Smooth muscle cell (in vitro differentiated cells): Measurements from ENCODE around the gene MAPKAPK3. TPM values are rescaled to one million over a fixed set of nuclear protein-coding genes. Genes with fewer than 3 reads are reported as not detected.

Experiments
- DNase-seq: peaks from one replicate; lab custom pipeline; 2025; ENCODE audit not compliant: unreplicated experiment; lab: John Stamatoyannopoulos, UW
- H2AFZ ChIP-seq: fragments of 200-600 bp; sonication (generic); 2 replicates; pipeline ENCODE4 v1.6.0; 2016; ENCODE audit warnings: antibody characterized with exemption, low read depth, mild to moderate bottlenecking
- H3F3A ChIP-seq: fragments of 200-600 bp; sonication (generic); 2 replicates; pipeline ENCODE4 v1.6.0; 2017; ENCODE audit warnings: antibody characterized with exemption, low read depth
- H3K27ac ChIP-seq: fragments of 200-600 bp; sonication (generic); 2 replicates; pipeline ENCODE4 v1.5.1; 2016; ENCODE audit warnings: low read depth, mild to moderate bottlenecking
- H3K27me3 ChIP-seq: fragments of 200-600 bp; sonication (generic); 2 replicates; pipeline ENCODE4 v1.6.1; 2016; ENCODE audit warnings: low read depth, mild to moderate bottlenecking
- H3K36me3 ChIP-seq: fragments of 200-600 bp; sonication (generic); 2 replicates; pipeline ENCODE4 v1.5.1; 2016; ENCODE audit warnings: low read depth
- H3K4me1 ChIP-seq: fragments of 200-600 bp; sonication (generic); 2 replicates; pipeline ENCODE4 v1.5.1; 2016; ENCODE audit warnings: low read depth
- H3K4me2 ChIP-seq: fragments of 200-600 bp; sonication (generic); 2 replicates; pipeline ENCODE4 v1.6.0; 2016; ENCODE audit warnings: mild to moderate bottlenecking
- H3K4me3 ChIP-seq: fragments of 200-600 bp; sonication (generic); 2 replicates; pipeline ENCODE4 v1.5.1; 2016; ENCODE audit warnings: mild to moderate bottlenecking
- H3K79me2 ChIP-seq: fragments of 200-600 bp; sonication (generic); 2 replicates; pipeline ENCODE4 v1.6.0; 2016; ENCODE audit warnings: low read depth, mild to moderate bottlenecking
- H3K9ac ChIP-seq: fragments of 200-600 bp; sonication (generic); 2 replicates; pipeline ENCODE4 v1.6.0; 2016; ENCODE audit warnings: low read depth
- H3K9me3 ChIP-seq: fragments of 200-600 bp; sonication (generic); replicated peaks from 2 replicates; pipeline ENCODE4 v1.5.1; 2016; ENCODE audit warnings: low read depth
- H4K20me1 ChIP-seq: fragments of 200-600 bp; sonication (generic); 2 replicates; pipeline ENCODE4 v1.6.0; 2016; ENCODE audit warnings: low read depth
- WGBS: methylation state at CpG from one replicate; pipeline ENCODE4 v1.1.7; 2016; ENCODE audit warnings: low lambda C conversion rate; 5-methylcytosine and 5-hydroxymethylcytosine counted together
- polyA plus RNA-seq: library from polyadenylated mRNA; unstranded; fragments of >200 nt; fragmentation: Nextera tagmentation; extraction: Ambion mirVana; gene quantifications from 2 replicates; pipeline ENCODE4 v1.2.1, GENCODE V29; 2016
- total RNA-seq: library from RNA; depleted of rRNA; stranded (reverse); fragments of >200 nt; gene quantifications from 2 replicates; pipeline ENCODE4 v1.2.3, GENCODE V29; 2014
- TF ChIP-seq, protein P1 (sequence below): fragments of 200-600 bp; sonication (generic); IDR thresholded peaks from 2 replicates; pipeline ENCODE4 v1.5.1; 2017; ENCODE audit warnings: borderline replicate concordance, mild to moderate bottlenecking, antibody characterized with exemption; ENCODE audit not compliant: insufficient read depth, poor library complexity, severe bottlenecking

The MAPKAPK3 gene
- total and polyA plus RNA-seq, 2 experiments from 2014 or later: 17.1 to 18.7 TPM

DNA sequence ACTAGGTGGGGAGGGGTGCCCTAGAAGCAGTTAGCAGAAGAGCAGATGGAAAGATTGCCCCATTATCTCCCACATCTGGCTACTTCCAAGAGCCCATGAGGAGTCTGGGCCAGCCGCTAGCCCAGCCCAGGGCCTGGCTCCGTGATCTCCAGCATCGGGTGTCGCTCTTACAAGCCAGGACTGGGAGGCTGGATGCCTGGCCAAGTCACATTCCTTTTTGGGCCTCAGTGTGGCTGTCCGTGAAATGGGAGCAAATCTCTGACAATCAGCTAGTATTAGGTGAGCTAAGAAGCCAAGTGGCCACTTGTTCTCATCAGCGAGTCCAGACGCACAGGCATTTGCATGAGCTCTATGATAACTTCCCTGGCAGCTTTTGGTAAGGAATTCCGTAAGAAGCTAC lies 34.5 kb downstream of the MAPKAPK3 start:
- no peaks in the 10 kb centered on the region for H3K27me3 ChIP-seq
- H3F3A ChIP-seq: no peaks in the 10 kb centered on the region
- no peak overlapping the region for H3K4me2 ChIP-seq
- peaks cover 6% of the 10 kb centered on the region for H3K4me1 ChIP-seq
- no peaks in the 10 kb centered on the region for H3K36me3 ChIP-seq
- TF ChIP-seq, protein P1, sequence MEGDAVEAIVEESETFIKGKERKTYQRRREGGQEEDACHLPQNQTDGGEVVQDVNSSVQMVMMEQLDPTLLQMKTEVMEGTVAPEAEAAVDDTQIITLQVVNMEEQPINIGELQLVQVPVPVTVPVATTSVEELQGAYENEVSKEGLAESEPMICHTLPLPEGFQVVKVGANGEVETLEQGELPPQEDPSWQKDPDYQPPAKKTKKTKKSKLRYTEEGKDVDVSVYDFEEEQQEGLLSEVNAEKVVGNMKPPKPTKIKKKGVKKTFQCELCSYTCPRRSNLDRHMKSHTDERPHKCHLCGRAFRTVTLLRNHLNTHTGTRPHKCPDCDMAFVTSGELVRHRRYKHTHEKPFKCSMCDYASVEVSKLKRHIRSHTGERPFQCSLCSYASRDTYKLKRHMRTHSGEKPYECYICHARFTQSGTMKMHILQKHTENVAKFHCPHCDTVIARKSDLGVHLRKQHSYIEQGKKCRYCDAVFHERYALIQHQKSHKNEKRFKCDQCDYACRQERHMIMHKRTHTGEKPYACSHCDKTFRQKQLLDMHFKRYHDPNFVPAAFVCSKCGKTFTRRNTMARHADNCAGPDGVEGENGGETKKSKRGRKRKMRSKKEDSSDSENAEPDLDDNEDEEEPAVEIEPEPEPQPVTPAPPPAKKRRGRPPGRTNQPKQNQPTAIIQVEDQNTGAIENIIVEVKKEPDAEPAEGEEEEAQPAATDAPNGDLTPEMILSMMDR: no peak
- 86% methylated on average over 8 of the region's 8 CpGs for WGBS
- no peak overlapping the region for H3K27ac ChIP-seq
- H3K9ac ChIP-seq: no peak overlapping the region
- H4K20me1 ChIP-seq: no peaks in the 10 kb centered on the region
- no peak overlapping the region for H3K4me3 ChIP-seq
- H2AFZ ChIP-seq: no peak overlapping the region
- H3K79me2 ChIP-seq: no peaks in the 10 kb centered on the region
- no peaks in the 10 kb centered on the region for H3K9me3 ChIP-seq
- DNase-seq: no peak

DNA sequence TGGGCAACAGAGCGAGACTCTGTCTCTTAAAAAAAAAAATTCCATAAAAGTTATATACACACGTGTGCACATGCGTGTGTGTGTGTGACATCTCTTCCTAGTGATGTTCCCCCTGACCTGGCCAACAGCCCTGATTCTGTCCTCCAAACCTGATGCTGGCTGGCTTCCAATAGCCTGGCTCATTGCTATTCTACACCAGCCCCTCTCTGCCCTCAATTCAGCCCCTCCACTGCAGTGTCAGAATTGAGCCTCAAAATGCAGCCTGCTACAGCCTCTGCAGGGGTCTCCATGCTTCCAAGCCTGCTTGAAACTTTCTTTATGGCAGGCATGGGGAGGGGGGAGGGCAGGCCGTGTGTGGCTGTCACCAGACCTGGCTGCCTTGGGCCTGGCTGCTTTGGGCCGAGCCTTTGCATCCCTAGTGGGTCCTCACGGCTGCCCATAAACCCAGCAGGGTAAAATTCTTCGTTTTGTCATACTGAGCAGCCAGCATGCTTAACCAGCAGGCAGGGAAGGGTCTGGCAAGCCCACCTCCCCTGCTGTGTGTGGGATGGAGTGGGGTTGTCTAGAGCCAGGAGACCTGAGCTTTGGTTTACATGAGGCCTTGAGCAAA lies 35.1 kb downstream of the MAPKAPK3 start:
- DNase-seq: no peak
- H3K9ac ChIP-seq: no peak overlapping the region
- 67% methylated on average over 7 of the region's 7 CpGs for WGBS
- no peaks in the 10 kb centered on the region for H3K27me3 ChIP-seq
- no peaks in the 10 kb centered on the region for H3K79me2 ChIP-seq
- no peaks in the 10 kb centered on the region for H3K9me3 ChIP-seq
- TF ChIP-seq, protein P1: no peak
- H4K20me1 ChIP-seq: no peaks in the 10 kb centered on the region
- H3K27ac ChIP-seq: no peak overlapping the region
- H3K4me3 ChIP-seq: no peak overlapping the region
- H3K36me3 ChIP-seq: no peaks in the 10 kb centered on the region
- peaks cover 6% of the 10 kb centered on the region for H3K4me1 ChIP-seq
- no peak overlapping the region for H2AFZ ChIP-seq
- H3K4me2 ChIP-seq: no peak overlapping the region
- H3F3A ChIP-seq: no peaks in the 10 kb centered on the region

GRCh38 chr3:50652709-50653108 lies 35.8 kb downstream of the MAPKAPK3 start:
- no peak overlapping the region for H3K4me3 ChIP-seq
- no peak overlapping the region for H3K27ac ChIP-seq
- no peak for DNase-seq
- no peak overlapping the region for H3K4me2 ChIP-seq
- H3K27me3 ChIP-seq: no peaks in the 10 kb centered on the region
- H3K36me3 ChIP-seq: no peaks in the 10 kb centered on the region
- WGBS: 78% methylated on average over 2 of the region's 2 CpGs
- no peaks in the 10 kb centered on the region for H3K9me3 ChIP-seq
- H3F3A ChIP-seq: no peaks in the 10 kb centered on the region
- H3K9ac ChIP-seq: no peak overlapping the region
- H2AFZ ChIP-seq: no peak overlapping the region
- H3K79me2 ChIP-seq: no peaks in the 10 kb centered on the region
- peaks cover 6% of the 10 kb centered on the region for H3K4me1 ChIP-seq
- TF ChIP-seq, protein P1: peak; percentile 24
- no peaks in the 10 kb centered on the region for H4K20me1 ChIP-seq
